GM21529 (cell line): ENCODE results near the gene DHRS3.

Experiments used
- ATAC-seq: cut with Tn5 transposase; IDR thresholded peaks from one replicate; pipeline ENCODE4 v1.9.1; 2021; ENCODE audit not compliant: unreplicated experiment

Gene DHRS3

DNA sequence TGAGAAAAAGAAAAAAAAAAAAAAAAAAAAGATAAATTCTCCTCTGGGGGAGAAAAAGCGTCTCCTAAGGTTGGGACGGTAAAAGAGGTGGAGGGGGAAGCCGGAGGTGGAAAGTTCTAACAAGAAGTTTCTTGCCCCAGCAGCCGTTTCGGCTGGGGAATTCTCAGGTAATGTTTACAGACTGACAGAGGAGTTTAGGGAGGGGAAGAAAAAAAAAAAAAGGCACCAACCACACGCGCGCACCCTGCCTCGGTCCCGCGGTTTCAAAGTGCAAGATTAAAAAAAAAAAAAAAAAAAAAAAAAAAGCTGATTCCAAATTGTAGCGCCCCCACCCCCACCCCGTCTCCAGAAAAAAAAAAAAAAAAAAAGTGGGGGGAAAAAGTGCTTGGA lies 504 bp downstream of the DHRS3 start:
- no peak for ATAC-seq

DNA sequence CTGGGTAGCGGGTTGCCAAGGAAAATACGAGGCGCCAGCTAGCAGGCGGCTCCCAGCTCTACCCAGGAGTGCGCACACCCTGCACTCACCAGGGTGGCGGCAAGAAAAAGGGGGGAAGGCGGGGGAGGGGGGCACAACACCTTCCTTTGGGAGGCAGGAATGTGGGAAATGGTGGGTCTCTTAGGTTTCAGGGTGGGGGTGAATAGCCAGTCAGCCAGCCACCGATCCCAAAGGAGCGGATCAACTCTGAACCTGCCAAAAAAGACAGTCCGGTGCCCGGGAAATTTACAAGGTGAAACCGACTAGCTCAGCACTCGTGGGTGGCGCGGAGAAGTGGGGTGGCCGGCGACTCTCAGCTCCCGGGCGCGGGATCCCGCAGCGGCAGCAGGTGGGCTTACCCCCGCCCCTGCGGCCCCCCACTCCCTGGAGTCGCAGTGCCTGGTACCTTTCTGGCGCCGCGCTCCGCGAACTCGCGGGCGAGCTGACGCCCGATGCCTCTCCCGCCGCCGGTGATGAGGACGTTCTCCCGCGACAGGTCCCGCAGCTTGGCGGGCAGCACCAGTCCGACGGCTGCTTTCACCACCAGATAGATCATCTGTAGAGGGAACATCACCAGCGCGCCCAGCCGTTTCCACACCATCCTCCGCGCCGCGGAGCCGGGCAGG lies 1.2 kb downstream of the DHRS3 start:
- no peak for ATAC-seq

DNA sequence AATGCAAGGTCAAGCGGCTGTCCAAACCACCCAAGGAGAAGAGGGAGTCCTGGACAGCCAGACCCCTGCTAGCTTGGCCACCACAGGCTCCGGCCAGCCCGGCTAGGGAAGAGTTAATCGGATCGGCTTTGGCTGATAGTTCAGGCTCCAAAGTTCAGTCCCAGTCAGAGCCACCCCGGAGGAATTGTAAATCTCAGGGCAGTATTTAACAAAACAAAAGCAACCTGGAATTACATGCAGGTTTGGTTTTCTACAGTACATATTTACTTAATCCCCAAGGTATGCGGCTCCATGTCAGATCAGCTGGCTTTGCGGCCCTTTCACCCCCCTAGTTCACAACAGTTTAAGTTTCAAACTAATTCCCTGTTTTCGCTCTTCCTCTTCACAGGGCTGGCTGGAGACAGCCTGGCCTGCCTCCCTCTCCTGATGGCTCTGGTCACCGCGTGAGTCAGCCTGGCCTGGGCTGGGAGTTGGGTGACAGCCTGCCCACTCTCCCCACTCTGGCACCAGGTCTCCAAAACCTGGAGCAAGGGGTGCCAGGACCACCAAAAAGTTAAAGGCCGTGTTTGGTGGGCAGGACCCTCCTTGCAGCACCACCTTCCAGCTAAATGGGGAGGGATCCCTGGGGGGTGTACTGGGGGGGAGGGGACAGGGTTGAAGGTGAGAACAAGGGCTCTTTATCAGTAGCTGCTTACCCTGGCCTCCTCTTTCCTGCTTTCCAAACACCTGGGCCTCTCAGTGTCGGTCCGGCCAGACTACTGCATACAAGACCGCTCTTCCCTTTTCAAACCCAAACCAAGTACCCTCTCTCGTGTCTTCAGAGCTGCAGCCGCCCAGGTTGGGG lies 1.9 kb downstream of the DHRS3 start:
- no peak for ATAC-seq

GRCh38 chr1:12615159-12615864 lies 2.7 kb downstream of the DHRS3 start:
- ATAC-seq, result no peak

DNA sequence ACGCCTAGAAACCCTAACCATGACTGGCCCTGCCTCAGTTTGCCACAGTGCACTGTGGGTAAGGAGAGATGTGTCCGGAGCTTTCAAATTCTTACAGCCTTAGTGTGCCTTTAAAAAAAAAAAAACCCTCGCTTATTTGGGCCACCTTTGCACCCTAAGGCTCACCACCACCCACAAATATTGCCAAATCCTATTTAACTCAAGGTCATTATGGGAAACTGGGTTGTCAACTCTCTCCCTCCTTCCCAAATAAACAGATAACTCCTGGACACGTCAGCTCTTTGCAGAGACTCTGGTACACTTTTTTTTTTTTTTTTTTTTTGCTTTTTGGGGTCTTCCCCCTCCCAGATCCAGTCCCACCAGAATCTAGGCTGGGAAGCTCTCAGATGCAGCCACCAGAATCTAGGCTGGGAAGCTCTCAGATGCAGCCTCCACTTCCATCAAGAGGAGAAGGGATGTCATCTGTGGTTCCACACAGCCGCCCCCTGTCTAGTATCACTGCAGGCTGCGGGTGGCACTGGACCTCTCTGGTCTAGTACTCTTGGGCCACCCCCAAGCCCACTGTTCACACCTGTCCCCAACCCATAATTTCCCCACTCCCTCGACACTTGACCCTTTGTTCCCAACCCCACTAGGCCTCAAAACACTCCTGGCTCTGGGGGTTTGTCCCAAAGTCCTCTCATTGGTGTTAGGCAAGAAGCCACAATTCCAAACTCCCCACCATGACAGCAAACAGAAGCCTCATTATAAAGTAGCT lies 3.4 kb downstream of the DHRS3 start:
- no peak for ATAC-seq

- ATAC-seq, result no peak
Observed at GRCh38 chr1:12613180-12613579, 4.8 kb downstream of the DHRS3 start.

GRCh38 chr1:12610941-12611340 lies 7.1 kb downstream of the DHRS3 start:
- ATAC-seq, result no peak

- ATAC-seq, result no peak
Observed at GRCh38 chr1:12610305-12610935, 7.6 kb downstream of the DHRS3 start.

- no peak for ATAC-seq
Observed at GRCh38 chr1:12609469-12610003, 8.5 kb downstream of the DHRS3 start.

GRCh38 chr1:12608311-12608957 lies 9.6 kb downstream of the DHRS3 start:
- no peak for ATAC-seq

DNA sequence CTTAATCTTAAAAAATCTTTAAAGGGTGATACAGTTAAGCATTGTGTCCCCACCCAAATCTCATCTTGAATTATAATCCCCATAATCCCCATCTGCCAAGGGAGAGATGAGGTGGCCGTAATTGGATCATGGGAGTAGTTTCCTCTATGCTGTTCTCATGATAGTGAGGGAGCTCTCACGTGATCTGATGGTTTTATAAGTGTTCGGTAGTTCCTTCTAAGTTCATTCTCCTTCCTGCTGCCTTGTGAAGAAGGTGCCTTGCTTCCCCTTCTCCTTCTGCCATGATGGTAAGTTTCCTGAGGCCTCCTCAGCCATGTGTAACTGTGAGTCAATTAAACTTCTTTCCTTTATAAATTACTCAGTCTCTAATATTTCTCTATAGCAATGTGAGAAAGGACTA lies 10.7 kb downstream of the DHRS3 start:
- ATAC-seq, result no peak

- ATAC-seq, result no peak
Observed at GRCh38 chr1:12604986-12605385, 13.0 kb downstream of the DHRS3 start.

- peak; percentile 68 for ATAC-seq
Observed at GRCh38 chr1:12604114-12604874, 13.7 kb downstream of the DHRS3 start.

GRCh38 chr1:12603224-12603623 lies 14.8 kb downstream of the DHRS3 start:
- ATAC-seq, result no peak

- ATAC-seq, result no peak
Observed at GRCh38 chr1:12602659-12603024, 15.4 kb downstream of the DHRS3 start.

GRCh38 chr1:12601700-12602658 lies 16.0 kb downstream of the DHRS3 start:
- no peak for ATAC-seq

DNA sequence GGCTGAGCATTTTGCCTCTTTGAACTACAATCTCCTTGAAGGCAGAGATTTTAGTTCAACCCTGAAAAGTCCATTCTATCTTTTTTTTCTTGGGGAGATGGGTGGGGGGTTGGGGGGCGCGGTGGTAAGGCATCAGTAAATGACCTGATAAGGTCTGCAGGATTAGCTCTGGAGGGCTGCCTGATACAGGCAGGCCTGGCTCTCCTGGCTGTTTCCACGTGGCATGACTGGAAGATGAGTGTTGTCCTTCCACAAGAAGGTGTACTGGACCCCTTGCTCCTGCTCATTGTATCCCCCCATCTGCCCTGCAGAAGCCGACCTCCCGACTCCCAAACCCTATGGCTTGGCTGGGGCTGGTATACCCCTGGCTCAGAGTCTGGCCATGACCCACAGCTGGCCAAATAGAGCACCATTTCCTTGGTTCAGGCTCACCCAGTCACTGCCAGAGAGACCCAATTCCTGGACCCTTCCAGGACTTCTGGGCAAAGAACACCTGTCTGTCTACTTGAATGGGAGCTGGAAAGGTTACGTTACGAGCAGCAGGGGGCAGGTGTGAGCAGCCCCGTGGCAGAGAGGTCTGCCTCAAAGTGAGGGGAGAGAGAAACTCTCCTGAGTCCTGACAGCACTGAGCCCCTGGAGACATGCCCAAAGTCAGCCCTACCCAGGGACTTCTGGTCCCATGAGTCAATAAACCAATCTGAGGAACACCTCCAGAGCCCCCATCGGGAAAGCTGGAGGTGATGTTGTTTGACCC lies 17.0 kb downstream of the DHRS3 start:
- ATAC-seq, result no peak
